ENCODE measurements around the gene HSPA2. TPM values are rescaled to one million over a fixed set of nuclear protein-coding genes. Genes with fewer than 3 reads are reported as not detected.

The HSPA2 gene
- total and polyA plus RNA-seq, 2 donors from 2014 or later, result 41.9 to 56.2 TPM

DNA sequence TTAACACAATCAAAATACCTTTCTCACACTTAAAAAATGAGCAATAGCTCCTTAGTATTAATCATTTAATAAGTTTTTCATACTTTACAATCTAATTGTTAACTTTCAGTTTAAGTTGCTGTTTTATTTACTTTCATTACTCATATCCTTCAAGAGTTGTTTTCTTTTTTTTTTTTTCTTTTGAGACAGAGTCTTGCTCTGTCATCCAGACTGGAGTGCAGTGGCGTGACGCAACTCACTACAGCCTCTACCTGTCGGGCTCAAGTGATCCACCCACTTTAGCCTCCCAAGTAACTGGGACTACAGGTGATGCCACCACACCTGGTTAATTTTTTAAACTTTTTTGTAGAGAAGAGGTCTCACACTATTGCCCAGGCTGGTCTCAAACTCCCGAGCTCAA lies 19.8 kb upstream of the HSPA2 start:
- Histone ChIP-seq H3K4me3 (ENCODE audit: low read length in 3 of 3) (no peak overlapping the region), H3K27ac (ENCODE audit: low read depth in 2 of 2, low read length in 2 of 2) (no peak overlapping the region), H3K27me3 (ENCODE audit: control insufficient read depth, insufficient read depth, low read length) (no peaks in the 10 kb centered on the region), H3K4me1 (ENCODE audit: control insufficient read depth in 2 of 3, insufficient read depth in 2 of 3, low read depth in 1 of 3, low read length in 3 of 3) (no peaks in the 10 kb centered on the region), H3K36me3 (ENCODE audit: control insufficient read depth in 2 of 3, insufficient read depth in 3 of 3, low read length in 3 of 3) (peaks cover 0 to 15% (median 0%) of the 10 kb centered on the region in 3 donors), H3K9me3 (ENCODE audit: control insufficient read depth in 2 of 3, insufficient read depth in 1 of 3, low read length in 3 of 3) (no peaks in the 10 kb centered on the region), H3K9ac (ENCODE audit: low read length in 3 of 3) (no peak overlapping the region)
- TF ChIP-seq CTCF (IDR thresholded peaks at IDR 0.05; ENCODE audit: borderline replicate concordance, extremely low read depth, insufficient read depth), result no peak
- DNase-seq, result no peak
- intact Hi-C loops (cut with DNase I), result no loop called here
- FAIRE-seq, result no peak

GRCh38 chr14:64522591-64523355 lies 17.8 kb upstream of the HSPA2 start:
- H3K4me1 ChIP-seq (ENCODE audit: control insufficient read depth in 2 of 3, insufficient read depth in 2 of 3, low read depth in 1 of 3, low read length in 3 of 3), result no peaks in the 10 kb centered on the region
- intact Hi-C loops (cut with DNase I), result no loop called here
- H3K9me3 ChIP-seq (ENCODE audit: control insufficient read depth in 2 of 3, insufficient read depth in 1 of 3, low read length in 3 of 3), result no peaks in the 10 kb centered on the region
- no peak overlapping the region for H3K27ac ChIP-seq (ENCODE audit: low read depth in 2 of 2, low read length in 2 of 2)
- peaks cover 0 to 15% (median 0%) of the 10 kb centered on the region in 3 donors for H3K36me3 ChIP-seq (ENCODE audit: control insufficient read depth in 2 of 3, insufficient read depth in 3 of 3, low read length in 3 of 3)
- no peak overlapping the region for H3K9ac ChIP-seq (ENCODE audit: low read length in 3 of 3)
- DNase-seq, result no peak
- no peak overlapping the region for H3K4me3 ChIP-seq (ENCODE audit: low read length in 3 of 3)
- TF ChIP-seq CTCF (IDR thresholded peaks at IDR 0.05; ENCODE audit: borderline replicate concordance, extremely low read depth, insufficient read depth), result no peak
- no peaks in the 10 kb centered on the region for H3K27me3 ChIP-seq (ENCODE audit: control insufficient read depth, insufficient read depth, low read length)
- no peak for FAIRE-seq

DNA sequence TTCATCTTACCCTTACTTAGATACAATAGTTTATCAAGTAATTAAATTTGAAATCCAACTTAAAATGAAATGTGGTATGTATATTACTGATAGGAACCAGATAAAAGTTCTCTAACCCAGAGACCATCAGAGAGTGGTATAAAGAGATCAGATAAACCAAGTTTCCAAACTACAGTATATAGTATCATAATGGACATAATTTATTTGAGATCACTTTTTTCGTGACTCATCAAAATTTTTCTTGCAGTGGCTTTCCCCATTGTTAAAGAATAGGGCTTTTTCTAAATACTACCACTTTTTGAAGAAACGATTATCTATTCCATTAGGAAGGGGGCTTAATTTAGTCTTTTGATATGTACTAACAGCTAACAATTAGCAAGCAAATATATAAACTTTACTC lies 15.2 kb upstream of the HSPA2 start:
- Histone ChIP-seq H3K9ac (ENCODE audit: low read length in 3 of 3) (no peak overlapping the region), H3K27ac (ENCODE audit: low read depth in 2 of 2, low read length in 2 of 2) (no peak overlapping the region), H3K4me1 (ENCODE audit: control insufficient read depth in 2 of 3, insufficient read depth in 2 of 3, low read depth in 1 of 3, low read length in 3 of 3) (no peaks in the 10 kb centered on the region), H3K4me3 (ENCODE audit: low read length in 3 of 3) (no peak overlapping the region), H3K27me3 (ENCODE audit: control insufficient read depth, insufficient read depth, low read length) (no peaks in the 10 kb centered on the region), H3K36me3 (ENCODE audit: control insufficient read depth in 2 of 3, insufficient read depth in 3 of 3, low read length in 3 of 3) (peaks cover 0 to 15% (median 0%) of the 10 kb centered on the region in 3 donors), H3K9me3 (ENCODE audit: control insufficient read depth in 2 of 3, insufficient read depth in 1 of 3, low read length in 3 of 3) (no peaks in the 10 kb centered on the region)
- DNase-seq, result no peak
- intact Hi-C loops (cut with DNase I), result no loop called here
- FAIRE-seq, result no peak
- TF ChIP-seq CTCF (IDR thresholded peaks at IDR 0.05; ENCODE audit: borderline replicate concordance, extremely low read depth, insufficient read depth), result no peak

All from kidney (tissue), 14 donors.